GM10847 (cell line): ENCODE data around the gene TMEM232.

Experiments
- POLR2A ChIP-seq: IDR thresholded peaks from 2 replicates; pipeline ENCODE4 v1.6.1; 2011; ENCODE audit not compliant: insufficient read length; ENCODE audit errors: extremely low read depth

TMEM232 gene

DNA sequence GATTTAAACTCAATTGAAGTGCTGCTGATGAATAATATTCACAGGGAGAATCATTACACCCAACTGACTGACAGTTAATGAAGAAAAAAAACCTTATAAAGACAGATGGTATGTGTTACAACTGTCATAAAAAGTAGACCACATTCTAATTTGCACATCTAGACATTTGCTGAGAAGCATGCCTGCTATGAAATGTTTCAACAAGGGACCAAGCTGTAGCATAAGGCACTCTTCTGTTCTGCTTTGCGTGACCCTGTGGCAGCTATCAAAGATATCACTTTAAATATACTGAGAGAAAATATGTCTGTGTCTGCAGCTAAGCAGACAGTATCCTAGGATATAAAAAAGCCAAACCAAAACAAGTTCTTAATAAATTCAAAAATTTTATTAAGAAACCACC, 153.7 kb downstream of the TMEM232 start:
- TF ChIP-seq POLR2A, result no peak

DNA sequence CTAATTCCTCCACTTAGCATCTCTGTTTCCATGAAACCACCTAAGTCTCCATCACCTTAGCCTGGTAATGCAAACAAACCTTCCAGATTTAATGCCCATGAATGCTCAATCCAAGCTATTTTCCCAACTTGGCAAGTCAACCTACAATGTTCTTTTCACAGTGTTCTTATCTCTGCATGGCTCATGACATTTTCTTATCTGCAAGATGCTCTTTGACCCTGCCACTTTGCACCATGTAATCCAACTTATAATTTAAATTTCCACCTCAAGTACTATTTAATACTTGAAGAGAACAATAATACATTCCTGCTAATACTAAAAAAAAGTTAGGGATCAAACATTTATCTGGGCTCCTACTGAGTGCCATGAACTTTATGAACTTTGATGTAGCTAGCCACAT, 164.3 kb downstream of the TMEM232 start:
- TF ChIP-seq POLR2A, result no peak

DNA sequence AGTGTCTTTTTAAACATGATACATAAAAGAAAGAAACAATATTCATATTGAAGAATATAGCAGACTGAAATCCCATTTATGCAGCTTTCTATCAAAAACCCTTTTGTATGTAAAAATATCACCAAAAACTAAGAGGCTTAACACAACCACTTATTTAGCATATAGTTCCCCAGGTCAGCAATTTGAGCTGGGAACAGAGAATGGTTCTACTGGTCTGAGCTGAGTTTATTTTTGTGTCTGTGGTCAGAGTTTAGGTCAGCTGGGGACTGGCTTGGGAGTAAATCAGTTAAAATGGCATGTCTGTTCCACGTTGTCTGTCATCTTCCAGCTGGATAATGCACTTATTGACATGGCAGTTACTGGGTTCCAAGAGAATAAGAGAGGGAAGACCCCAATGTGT, 165.0 kb downstream of the TMEM232 start:
- no peak for TF ChIP-seq POLR2A

DNA sequence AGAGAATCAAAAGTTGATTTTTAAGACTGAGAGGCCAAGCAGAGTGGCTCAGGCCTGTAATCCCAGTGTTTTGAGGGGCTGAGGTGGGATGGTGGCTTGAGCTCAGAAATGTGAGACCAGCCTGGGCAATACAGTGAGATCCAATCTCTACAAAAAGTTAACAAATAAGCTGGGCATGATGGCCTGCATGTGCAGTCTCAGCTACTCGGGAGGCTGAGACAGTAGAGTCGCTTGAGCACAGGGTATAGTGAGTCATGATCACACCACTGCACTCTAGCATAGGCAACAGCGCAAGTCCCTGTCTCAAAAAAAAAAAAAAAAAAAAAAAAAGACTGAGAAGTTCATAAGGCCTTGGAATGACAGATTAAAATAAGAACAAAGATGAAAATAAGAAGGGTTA, 177.2 kb downstream of the TMEM232 start:
- TF ChIP-seq POLR2A, result no peak

DNA sequence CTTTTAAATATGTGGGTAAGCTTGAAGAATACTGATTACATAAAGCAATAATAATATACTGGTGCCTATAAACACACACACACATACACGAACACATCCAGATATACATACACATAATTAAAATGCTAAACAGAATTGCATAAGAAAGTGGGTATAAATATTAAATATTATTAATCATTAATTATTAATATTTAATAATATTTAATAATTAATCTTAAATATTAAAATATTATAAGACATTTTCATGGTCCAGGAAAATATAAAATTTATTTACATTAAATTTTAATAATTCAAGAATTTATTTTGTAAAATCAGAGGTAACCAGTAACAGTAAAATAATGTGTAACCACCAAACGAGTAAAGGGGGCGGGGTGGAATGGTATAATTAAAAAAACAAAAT, 178.3 kb downstream of the TMEM232 start:
- no peak for TF ChIP-seq POLR2A

DNA sequence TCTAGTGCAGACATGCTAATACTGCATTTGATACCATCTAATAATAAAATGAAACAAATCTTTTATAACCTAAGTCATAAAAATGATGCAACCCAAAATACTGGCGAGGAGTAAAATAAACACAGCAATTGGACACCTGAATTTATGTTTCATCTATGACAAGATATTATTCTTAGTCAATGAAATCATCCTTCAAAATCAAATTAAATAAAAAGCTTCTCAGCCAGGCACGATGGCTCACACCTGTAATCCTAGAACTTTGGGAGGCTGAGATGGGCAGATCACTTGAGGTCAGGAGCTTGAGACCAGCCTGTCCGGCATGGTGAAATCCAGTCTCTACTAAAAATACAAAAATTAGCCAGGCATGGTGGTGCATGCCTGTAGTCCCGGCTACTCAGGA, 179.0 kb downstream of the TMEM232 start:
- no peak for TF ChIP-seq POLR2A

DNA sequence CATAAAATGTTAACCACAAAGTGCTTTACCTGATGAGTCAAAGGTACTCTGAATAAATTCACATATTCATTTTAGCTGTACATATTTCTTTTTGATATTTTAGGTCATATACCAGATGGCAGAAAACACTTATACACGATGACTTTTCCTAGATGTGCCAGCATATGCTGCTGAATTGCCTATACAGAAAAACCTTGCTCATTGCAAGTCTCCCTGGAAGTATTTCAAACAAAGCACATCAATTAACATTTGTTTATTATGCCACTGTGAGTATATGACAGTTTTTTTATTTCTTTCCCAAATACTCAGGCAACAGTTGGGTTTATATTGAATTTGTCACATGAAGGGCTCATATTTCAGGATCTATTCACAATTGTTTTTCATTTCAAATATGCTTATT, 180.8 kb downstream of the TMEM232 start:
- no peak for TF ChIP-seq POLR2A

DNA sequence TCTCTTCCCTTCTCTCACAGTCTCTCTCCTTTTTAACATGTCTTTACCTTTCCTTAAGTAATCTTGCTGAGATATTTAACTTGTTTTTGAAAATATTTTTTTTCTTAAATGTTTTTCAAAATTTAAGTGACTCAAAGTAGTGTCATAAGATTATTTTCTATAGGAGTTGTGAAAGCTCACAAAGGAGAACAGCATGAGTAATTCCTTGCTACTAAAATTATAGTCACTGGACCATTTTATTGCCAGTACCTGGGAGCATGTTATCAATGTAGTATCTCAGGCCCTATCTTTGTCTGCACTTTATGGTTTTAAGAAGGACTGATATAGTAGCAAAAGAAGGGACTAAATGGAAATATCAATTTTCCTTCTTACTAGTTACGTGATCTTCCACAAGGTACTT, 181.9 kb downstream of the TMEM232 start:
- TF ChIP-seq POLR2A, result no peak

DNA sequence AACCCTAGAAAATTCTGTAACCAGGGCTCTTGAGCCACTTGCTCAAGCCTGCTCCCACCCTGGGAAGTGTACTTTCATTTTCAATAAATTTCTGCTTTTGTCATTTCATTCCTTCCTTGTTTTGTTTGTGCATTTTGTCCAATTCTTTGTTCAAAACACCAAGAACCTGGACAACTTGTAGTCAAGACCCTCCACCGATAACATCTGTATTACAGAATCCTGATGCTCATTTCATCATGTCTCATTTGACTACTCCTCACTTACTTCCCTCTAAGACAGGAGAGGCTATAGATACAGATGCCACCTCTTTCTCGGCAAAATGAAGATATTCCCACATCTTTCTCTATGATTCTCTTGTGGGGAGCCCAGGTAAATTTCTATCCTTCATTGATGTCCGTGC, 183.5 kb downstream of the TMEM232 start:
- TF ChIP-seq POLR2A, result no peak

DNA sequence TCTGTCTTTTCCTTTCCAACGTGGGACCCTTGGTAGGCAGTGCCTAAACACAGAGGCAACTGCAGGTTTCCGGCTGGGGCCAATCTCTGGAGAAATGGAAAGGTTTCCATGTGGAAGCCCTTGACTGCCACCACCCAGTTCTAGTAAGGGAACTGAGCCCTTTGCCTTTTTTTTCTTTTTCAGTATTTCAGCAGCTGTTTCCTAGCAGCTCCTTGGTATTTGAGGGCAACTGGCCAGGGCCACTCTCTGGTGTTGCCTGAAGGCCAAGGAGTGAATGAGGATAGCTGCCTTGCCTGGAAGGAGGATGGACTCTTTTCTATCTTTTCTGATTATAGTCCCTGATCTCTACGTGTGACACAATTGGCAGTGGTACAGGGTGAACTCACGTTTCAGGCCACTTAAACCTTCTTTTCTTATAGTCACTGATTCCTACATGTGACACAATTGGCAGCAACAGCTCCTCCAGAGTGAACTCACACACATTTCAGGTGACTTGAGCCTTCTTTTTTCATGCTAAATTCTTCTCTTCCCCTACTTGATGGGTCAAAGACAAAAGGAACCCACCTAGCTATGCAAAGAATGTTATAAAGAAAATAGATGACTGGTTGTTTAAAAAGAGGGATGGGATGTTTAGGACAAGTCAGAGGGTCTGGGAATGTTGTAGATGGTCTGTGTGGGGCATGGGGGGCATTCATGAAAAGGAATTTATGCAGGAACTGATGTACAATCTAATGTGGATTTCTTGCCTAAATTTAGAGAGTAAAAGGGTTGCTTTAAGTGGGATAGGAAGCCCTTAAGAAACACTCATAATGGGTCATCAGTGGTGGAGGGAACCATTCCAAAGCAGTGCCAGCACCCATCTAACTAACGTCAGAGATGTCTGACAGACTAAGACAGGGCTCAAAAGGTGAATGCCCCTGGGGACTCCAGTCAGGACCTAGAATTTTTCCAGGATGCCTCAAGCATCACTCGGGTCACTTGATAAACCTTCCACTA, 190.1 kb downstream of the TMEM232 start:
- no peak for TF ChIP-seq POLR2A

DNA sequence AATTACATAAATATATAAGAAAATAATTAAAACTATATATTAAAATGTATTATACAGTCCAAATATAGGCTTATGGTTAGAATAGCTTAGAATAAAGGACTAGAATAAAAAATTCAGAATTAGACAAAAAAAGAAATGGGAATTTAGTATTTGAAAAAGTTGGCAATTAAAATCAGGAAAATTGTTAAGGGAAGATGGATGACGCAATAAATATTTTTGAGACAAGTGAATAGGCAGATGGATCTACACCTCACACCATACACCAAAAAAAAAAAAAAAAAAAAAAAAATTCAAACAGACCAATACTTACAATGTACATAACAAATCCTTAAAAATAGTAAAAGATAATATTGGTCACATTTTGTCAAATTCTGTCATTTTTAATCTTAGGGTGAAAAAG, 200.7 kb downstream of the TMEM232 start:
- TF ChIP-seq POLR2A, result no peak

DNA sequence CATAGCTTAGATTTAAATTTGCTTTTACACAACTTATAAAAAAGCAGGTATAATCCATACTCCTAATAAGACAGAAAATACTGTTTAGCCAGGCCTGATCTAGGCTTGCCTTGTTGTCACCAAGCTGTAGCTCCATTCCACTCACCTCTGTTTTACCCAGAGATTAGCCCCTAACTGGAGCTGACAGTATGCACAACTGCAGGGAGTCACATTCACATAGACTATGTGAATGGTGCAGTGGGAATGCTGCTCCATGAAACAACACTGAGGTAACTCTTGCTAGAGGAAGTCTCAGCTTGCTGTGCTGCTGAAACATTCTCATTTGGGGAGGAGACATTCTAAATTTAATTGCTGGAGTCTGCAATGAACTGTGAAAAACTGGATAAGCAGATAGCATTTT, 209.1 kb downstream of the TMEM232 start:
- TF ChIP-seq POLR2A, result no peak

DNA sequence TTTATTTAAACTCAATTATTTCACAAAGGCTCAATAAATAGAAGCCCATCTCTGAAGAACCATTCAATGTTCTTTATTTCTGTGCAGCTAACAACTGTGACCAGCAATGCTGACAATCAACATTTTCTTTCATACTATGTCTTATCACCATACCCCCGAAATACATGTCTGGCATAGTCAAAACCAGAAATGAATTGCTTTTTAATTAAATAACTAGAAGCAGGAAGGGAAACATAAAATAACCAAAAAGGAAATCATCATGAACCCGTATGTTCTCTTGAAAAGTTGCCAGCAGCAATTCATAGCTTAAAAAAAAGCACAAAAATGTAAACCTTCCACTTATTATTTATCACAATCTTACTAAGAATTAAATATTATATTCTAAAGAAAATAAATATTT, 212.4 kb downstream of the TMEM232 start:
- no peak for TF ChIP-seq POLR2A

DNA sequence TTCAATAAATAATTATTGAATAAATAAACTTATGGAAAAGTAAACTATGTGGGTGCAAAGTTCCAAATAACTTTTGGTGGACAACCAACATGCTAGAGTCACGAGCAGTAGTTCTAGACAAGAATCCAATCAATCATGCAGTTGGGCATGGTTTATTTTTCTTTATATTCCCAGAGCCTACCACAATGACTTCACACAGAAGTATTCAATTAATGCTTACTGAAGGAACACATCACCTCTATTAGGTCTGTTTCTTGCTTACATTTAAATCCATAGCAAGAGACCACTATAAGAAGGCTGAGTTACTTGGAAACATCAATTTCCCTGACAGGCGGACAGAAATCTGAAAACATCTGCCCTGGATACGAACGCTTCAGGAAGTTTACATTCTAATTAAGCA, 214.2 kb downstream of the TMEM232 start:
- no peak for TF ChIP-seq POLR2A

DNA sequence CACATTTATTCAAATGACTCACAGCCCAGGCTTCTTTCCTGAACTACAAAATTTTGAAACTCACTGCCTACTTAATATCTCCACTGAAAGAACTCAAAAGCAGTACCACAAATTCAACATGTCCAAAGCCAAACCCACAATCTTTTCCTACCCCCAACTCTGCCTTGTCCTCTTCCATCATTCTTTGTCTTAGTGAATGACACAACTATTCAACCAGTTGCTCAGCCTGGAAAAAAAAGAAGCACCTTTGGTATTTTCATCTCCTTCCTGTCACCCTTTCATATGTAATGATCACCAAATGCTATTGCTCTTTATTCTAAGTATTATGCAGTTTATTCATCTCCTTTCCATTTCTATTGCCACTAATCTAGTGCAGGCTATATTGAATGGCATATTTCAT, 216.3 kb downstream of the TMEM232 start:
- no peak for TF ChIP-seq POLR2A

DNA sequence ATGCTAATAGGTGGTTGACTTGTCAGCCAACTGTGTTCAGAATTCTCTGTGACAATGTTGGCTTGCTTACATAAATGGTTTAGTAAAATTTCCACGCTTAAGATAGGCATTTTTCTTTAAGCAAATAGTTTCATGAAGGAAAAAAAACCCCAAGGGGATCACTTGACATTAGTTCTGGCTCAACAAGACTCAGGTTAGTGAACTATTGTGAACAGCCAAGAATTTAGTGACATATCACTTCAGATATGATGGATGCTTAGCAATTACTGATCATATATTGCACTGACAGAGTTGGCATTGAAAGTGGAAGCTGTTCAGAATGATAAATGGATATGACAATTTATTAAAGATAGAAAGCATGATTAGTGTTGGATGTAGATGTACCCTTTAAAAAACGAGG, 218.5 kb downstream of the TMEM232 start:
- TF ChIP-seq POLR2A, result no peak

DNA sequence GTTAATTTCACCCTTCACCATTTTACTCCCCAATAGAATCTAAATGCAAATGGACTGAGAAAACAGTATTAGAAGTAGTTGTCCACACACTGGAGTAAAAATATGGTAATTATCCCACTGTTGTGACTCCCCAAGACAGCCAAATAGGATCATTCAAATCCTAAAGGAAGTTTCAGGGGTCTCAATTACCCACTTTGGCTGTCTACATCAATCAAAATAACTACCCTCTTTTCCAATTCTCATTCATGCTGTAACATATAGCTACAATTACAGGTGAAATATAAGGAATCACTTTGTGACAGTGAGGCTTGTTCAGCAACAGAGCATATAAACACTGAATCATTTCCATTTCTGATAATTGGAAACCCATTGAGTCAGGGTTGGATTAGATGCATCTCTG, 220.1 kb downstream of the TMEM232 start:
- TF ChIP-seq POLR2A, result no peak
